GM12801 (cell line): ENCODE data around the gene ZNF426.

Experiments used
- TF ChIP-seq, protein P1 (sequence below): IDR thresholded peaks from one replicate; pipeline ENCODE4 v1.5.1; 2011; ENCODE audit warnings: control low read depth; ENCODE audit not compliant: insufficient read length; ENCODE audit errors: extremely low read depth

ZNF426 gene

DNA sequence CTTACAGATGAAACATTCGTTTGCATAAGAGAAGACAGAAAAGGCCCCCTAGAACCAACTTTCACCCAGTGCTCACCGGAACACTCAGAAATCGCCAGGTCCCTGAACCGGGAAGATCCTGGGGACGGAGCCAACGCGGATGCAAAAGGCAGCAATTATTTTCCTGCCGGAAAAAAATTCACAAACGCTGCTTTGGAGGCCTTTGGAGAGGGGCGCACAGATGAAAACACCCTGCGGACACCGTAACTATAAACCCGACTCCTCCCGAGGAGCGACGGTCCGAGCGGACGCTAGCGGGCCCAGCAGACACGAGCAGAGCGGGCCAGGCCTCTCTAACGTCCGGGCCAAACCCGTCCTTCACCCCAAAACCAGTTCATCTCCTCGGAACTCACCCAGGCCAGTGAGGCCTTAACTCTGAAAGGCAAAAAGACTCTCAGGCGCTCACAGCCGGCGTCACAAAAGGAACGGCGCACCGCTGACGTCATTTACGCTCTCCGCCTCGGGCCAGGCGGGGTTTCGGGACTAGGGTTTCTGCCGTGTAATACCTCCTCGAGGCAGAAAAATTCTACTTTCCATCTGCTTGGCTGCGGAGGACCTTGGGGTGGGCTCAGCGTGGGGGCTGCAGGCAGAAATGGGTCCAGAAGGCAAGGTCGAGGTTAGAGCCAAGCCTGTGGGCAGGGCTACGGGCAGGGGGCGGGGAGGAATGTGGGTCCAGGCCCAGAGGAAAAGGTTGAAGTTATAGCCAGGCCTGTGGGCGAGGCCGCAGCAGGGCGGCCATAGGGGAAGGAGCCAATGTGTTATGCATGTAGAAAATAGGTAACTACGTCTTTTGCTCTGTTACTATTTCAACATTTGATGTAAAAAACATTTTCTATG lies at the start of gene ZNF426:
TSS of gene ZNF426 (minus strand) at position 463 of the 876 bp plus-strand sequence. CDS start 2,413 bp downstream, outside the sequence.
- TF ChIP-seq, protein P1, sequence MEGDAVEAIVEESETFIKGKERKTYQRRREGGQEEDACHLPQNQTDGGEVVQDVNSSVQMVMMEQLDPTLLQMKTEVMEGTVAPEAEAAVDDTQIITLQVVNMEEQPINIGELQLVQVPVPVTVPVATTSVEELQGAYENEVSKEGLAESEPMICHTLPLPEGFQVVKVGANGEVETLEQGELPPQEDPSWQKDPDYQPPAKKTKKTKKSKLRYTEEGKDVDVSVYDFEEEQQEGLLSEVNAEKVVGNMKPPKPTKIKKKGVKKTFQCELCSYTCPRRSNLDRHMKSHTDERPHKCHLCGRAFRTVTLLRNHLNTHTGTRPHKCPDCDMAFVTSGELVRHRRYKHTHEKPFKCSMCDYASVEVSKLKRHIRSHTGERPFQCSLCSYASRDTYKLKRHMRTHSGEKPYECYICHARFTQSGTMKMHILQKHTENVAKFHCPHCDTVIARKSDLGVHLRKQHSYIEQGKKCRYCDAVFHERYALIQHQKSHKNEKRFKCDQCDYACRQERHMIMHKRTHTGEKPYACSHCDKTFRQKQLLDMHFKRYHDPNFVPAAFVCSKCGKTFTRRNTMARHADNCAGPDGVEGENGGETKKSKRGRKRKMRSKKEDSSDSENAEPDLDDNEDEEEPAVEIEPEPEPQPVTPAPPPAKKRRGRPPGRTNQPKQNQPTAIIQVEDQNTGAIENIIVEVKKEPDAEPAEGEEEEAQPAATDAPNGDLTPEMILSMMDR, result no peak

GRCh38 chr19:9586764-9587163 lies 48.3 kb upstream of the ZNF426 start:
- TF ChIP-seq, protein P1, result no peak

GRCh38 chr19:9584073-9584833 lies 45.8 kb upstream of the ZNF426 start, which contains the start of gene ZNF121:
Gene ZNF121, minus strand, starts transcription at chr19:9584504. Its CDS starts 16,407 bp downstream, at chr19:9568097.
- TF ChIP-seq, protein P1, result no peak

- TF ChIP-seq, protein P1, result no peak
Measured at GRCh38 chr19:9580728-9581127, 42.3 kb upstream of the ZNF426 start.

- TF ChIP-seq, protein P1, result no peak
Measured at GRCh38 chr19:9570255-9570654, 31.8 kb upstream of the ZNF426 start.

GRCh38 chr19:9566729-9567128 lies 28.3 kb upstream of the ZNF426 start:
- TF ChIP-seq, protein P1, result no peak
